ENCODE data around the gene RPS24.
"Not testable (repeated sequence)": the region's sequence is repeated elsewhere in the genome, so short reads cannot be mapped to it uniquely, and the experiment has no call there.

RPS24 gene

DNA sequence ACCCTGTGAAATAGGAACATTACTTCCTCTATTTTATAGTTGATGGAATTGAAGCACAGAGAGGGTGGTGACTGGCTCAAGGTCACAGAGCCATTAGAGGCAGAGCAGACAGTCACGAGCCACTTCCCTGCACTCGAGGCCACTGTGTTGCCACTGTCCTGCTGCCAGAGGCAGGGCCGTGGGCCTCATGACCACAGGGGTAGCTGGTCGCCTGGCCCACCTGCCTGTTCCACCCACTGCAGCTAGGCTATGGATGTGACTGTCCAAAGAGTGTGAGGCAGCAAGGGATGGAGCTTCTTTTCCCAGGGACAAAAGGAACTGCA lies 38.2 kb downstream of the RPS24 start:
- H3K27ac Mint-ChIP-seq = no peak overlapping the region
- ATAC-seq (replicated peaks) = no peak
- H3K4me1 Mint-ChIP-seq = no peaks in the 10 kb centered on the region
- peaks cover 3 to 8% of the 10 kb centered on the region in 2 donors for H3K9me3 Mint-ChIP-seq
- no peak for DNase-seq
- peaks cover 0 to 4% of the 10 kb centered on the region in 2 donors for H3K36me3 Mint-ChIP-seq
- no peak overlapping the region for H3K4me3 Mint-ChIP-seq
- H3K27me3 Mint-ChIP-seq = peaks cover 0 to 7% of the 10 kb centered on the region in 2 donors

DNA sequence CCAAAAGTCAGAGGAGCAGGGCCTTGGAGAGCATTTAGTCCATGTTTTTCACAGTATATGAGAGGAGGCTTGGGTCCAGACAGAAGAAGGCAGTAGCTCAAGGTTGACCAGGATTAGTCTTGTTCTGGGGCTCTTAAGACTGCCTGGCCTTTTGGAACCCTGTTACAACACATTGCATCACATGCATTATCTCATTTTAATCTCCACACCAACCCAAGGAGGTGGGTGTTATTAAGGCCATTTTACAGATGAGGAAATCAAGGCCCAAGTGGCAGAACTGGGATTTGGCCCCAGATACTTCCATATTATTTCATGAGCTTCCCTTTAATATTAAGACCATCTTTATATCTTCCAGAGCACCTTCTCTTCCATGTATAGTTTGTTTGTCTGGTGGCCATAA lies 38.8 kb downstream of the RPS24 start:
- ATAC-seq (replicated peaks) = no peak
- DNase-seq = no peak
- peaks cover 0 to under 1% of the 10 kb centered on the region in 2 donors for H3K27me3 Mint-ChIP-seq
- H3K4me1 Mint-ChIP-seq = no peaks in the 10 kb centered on the region
- peaks cover 0 to 4% of the 10 kb centered on the region in 2 donors for H3K36me3 Mint-ChIP-seq
- H3K9me3 Mint-ChIP-seq = peaks cover 3 to 8% of the 10 kb centered on the region in 2 donors
- H3K4me3 Mint-ChIP-seq = no peak overlapping the region
- no peak overlapping the region for H3K27ac Mint-ChIP-seq

DNA sequence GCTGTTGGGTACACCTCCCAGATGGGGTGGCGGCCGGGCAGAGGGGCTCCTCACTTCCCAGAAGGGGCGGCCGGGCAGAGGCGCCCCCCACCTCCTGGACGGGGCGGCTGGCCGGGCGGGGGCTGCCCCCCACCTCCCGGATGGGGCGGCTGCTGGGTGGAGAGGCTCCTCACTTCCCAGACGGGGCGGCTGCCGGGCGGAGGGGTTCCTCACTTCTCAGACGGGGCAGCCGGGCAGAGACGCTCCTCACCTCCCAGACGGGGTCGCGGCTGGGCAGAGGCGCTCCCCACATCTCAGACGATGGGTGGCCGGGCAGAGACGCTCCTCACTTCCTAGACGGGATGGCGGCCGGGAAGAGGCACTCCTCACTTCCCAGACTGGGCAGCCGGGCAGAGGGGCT lies 42.1 kb downstream of the RPS24 start:
- not testable (repeated sequence) for H3K4me1 Mint-ChIP-seq; H3K4me3 Mint-ChIP-seq; H3K36me3 Mint-ChIP-seq; H3K9me3 Mint-ChIP-seq; H3K27me3 Mint-ChIP-seq; H3K27ac Mint-ChIP-seq; ATAC-seq (replicated peaks); DNase-seq

DNA sequence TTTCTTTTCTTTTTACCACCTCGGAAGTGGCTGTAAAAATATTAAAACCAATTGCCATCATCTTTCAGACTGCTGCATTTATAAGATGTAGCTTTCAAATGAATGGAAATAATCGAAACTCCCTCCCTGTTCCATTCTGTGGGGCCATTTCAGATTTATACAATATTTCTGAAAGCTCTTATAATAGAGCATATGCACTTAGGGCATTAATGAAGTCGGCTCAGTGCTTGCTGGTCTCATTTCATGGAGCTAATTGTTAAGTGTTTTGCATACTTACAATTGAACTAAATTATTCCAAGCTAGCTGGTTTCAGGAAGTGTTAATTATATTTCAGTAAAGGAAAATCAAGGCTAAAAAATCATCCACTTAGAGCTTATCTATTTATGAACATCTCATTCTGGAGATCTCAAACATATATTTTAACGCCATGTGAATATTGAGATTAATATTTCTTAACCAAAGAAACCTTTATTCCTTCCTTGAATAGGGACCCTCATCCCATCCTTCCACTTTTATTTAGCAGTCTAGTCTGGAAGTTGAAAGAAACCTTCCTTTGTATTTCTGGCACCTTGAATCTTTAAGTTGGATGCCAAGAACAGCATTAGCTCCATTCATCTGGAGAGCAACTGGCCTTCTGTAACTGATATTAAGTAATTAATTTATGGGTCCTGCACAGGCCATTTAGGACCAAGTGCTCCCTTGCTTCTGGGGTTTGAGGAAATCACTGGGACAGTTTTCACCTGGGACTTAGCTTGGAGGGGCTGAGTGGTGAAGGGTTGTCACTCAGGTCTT lies 45.1 kb downstream of the RPS24 start:
- no peak overlapping the region for H3K27ac Mint-ChIP-seq
- H3K36me3 Mint-ChIP-seq = peaks cover 0 to 4% of the 10 kb centered on the region in 2 donors
- H3K9me3 Mint-ChIP-seq = peaks cover 3 to 8% of the 10 kb centered on the region in 2 donors
- no peak overlapping the region for H3K4me3 Mint-ChIP-seq
- no peak for ATAC-seq (replicated peaks)
- no peak for DNase-seq
- no peaks in the 10 kb centered on the region for H3K4me1 Mint-ChIP-seq
- H3K27me3 Mint-ChIP-seq = no peaks in the 10 kb centered on the region

DNA sequence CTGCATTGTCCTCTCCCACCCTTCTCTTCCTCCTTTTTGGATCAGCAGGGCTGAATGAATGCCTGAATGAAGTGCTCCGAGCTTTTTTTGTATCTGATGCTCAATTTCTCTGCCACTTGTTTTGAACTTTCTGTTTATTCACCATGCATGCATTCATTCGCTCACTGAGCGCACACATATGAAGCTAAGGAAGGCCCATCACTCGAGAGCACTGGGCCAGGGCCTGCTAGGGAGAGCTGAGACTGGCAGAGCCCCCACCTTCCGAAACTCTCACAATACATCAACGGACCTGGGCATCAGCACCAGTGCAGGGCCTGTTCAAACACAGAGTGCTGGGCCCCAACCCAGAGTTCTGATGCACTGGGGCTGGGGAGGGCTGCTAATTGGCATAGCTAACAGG lies 45.7 kb downstream of the RPS24 start:
- Mint-ChIP-seq H3K4me1 (no peaks in the 10 kb centered on the region), H3K27ac (no peak overlapping the region), H3K4me3 (no peak overlapping the region), H3K9me3 (peaks cover 3 to 4% of the 10 kb centered on the region in 2 donors), H3K27me3 (no peaks in the 10 kb centered on the region), H3K36me3 (peaks cover 0 to 1% of the 10 kb centered on the region in 2 donors)
- DNase-seq = no peak
- no peak for ATAC-seq (replicated peaks)

DNA sequence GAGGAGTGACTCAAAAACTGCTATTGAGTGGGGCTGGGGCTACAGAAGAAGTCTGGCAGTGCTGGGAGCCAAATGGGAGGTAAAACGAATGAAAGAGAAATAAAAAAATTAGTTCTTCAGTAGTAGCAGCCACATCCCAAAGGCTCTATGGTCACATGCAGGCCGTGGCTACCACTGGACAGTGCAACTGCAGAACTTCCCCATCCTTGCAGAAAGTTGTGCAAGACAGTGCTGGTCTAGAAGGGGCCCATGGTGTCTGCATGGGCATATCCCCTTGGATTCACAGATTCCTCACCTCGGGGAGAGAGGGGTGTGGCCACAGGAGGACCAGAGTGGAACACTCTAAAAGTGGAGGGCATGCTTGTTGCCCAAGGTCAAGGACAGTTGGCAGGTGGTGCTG lies 47.6 kb downstream of the RPS24 start:
- ATAC-seq (replicated peaks) = no peak
- Mint-ChIP-seq H3K36me3 (no peaks in the 10 kb centered on the region), H3K4me3 (no peak overlapping the region), H3K27me3 (peaks cover 7 to 8% of the 10 kb centered on the region in 2 donors), H3K4me1 (no peaks in the 10 kb centered on the region), H3K27ac (no peak overlapping the region), H3K9me3 (peaks cover 1 to 2% of the 10 kb centered on the region in 2 donors)
- no peak for DNase-seq

DNA sequence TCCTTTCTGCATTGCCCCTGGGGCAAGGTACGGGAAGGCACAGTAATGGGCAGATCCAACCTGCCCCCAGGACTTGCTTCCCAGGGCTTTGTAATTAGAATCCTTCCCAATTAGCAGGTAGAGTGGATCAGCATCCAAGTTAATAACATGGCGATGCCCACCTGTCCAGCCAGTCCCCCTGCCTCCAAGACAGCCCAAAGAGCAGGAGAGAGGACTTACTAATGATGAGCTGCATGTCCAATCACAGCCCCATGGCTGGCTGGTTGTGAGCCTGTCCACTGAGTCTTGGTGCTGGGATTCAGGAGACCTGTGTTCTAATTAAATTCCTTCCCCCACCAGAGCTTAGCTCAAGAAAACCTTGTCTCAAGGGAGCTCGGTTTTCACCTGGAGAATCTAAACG lies 49.0 kb downstream of the RPS24 start:
- H3K27me3 Mint-ChIP-seq = peaks cover 7 to 14% of the 10 kb centered on the region in 2 donors
- H3K4me3 Mint-ChIP-seq = no peak overlapping the region
- ATAC-seq (replicated peaks) (no peak), DNase-seq (no peak)
- H3K36me3 Mint-ChIP-seq = no peaks in the 10 kb centered on the region
- H3K27ac Mint-ChIP-seq = no peak overlapping the region
- no peaks in the 10 kb centered on the region for H3K4me1 Mint-ChIP-seq
- H3K9me3 Mint-ChIP-seq = no peaks in the 10 kb centered on the region

Measured in stimulated activated naive B cell treated with anti-CD40 and anti-IgM and Interleukin-4, amounts not matched to agents 10 μg/mL and 1 μg/mL and 100 μg/mL, for 72 hours (primary cell).